Measurements from ENCODE around the gene FRY.

Gene FRY

DNA sequence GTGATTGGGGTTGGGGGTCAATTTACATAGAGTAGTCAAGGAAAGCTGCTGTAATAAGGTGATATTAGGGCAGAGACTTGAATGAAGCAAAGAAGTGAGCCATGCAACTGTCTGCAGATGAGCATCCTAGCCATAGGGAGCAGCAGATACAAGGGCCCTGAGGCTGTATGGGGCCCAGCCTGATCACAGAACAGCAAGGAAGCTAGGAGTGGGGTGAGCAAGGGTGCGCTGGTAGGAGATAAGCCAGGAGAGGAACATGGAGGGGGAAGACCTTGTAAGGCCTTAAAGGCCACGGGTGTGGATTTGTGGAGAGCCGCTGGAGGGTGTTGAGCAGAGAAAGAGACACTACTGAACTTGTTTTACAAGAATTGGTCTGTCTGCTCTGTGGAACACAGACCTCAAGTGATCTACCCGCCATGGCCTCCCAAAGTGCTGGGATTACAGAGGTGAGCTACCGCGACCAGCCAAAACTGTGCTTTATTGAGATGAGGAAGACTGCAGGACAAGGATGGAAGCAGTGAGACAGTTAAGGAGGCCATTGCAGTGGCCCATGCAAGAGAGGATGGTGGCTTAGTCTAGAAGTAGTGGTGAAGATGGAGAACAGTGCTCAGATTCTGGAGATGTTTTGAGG lies 190.6 kb downstream of the FRY start:
- no peak for DNase-seq (ENCODE audit: low spot score)

DNA sequence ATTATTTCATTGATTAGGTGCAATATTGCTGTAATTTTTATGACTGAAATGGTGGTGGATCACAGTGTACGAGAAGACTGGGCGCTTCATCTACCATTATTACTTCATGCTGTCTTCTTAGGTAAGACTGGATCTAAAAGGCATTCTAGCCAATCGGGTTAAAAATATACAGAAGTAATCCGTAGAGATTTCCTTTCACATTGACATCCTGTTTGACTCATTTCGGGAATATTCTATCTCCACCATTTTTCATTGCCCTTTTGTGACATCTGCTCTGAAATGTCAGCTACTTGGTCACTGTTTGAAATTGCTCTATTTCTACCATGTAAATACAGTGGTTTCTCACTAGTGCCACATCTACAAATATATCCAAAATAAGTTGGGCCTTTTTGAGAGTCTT lies 193.3 kb downstream of the FRY start:
- no peak for DNase-seq (ENCODE audit: low spot score)

DNA sequence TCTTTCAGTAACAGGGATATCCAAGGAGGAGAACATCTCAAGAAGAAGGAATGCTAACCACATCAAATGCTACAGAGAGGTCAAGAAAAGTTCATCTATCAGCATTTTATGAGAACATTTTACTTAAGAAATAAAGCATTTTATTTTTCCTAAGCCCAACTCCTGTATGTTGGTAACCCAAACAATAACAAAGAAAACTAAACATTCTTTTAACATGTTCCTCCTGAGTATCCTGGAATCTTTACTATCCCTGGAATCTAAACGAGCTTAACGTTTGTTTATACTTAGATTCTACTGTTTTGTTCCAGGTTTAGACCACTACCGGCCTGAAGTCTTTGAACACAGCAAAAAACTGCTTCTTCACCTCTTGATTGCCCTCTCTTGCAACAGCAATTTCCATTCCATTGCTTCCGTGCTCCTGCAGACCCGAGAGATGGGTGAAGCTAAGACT lies 193.9 kb downstream of the FRY start:
- DNase-seq (ENCODE audit: low spot score), result no peak

DNA sequence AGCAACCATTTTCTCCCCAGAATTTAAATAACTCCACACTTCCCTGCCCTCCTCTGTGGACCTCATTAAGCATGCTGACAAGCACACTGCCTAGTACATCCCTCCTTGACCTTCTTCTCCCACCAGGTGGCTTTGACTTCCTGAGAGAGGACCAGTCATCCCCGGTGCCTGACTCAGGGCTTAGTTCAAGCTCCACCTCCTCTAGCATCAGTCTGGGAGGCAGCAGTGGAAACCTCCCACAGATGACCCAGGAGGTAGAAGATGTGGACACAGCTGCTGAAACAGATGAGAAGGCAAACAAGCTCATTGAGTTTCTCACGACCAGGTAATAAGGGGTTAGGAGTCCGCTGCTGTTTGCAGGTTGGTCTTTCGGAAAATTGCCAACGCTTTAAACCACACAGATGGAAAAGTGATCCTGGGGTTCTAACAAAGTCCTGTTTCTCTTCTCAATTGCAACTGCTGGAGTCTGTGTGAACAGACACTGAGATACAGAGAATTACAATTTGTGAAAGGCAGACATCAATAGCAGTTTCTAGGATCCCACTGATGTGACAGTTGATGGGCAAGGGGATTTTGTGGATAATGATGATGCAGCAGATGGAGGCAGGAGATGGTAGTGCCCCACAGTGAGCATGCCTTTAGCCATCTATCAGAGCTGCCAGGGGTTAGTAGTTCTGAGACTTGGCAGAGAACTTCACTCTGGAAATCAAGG lies 196.9 kb downstream of the FRY start:
- no peak for DNase-seq (ENCODE audit: low spot score)

DNA sequence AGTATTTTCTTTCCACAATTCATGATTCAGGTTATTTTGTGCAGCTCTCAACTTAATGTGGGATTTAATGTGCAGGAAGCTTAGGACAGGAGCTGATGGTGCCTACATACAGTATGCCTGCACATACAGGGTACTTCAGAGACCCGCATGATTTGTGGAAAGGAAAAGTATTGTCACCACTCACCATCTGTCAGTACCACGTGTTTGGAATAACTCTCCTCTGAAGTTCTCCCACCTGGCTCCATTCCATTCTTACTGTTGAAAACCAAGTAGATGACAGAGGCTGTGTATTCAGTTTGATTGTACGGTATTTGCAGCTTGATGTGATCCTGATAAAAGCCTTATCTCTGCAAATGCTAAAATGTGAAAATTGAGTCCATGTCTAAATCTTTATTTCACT lies 197.9 kb downstream of the FRY start:
- DNase-seq (ENCODE audit: low spot score), result no peak

DNA sequence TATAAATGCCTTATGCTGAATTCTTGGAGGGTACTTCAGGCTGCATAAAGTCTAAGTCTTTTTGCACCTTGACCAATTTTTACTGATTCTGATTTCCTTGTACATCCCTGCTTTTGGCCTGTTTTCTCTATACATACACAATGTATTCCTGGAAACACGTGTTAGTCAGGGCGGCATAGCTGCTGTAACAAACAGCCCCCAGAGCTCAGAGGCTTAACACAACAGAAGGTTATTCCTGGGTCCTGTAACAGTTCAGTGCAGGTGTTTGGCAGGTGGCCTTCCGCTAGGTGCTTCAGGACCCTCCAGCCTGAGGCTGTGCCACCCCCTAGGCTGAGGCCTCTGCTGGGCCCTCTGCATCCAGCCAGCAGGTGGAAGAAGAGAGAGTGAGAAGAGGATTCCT lies 200.7 kb downstream of the FRY start:
- no peak for DNase-seq (ENCODE audit: low spot score)

DNA sequence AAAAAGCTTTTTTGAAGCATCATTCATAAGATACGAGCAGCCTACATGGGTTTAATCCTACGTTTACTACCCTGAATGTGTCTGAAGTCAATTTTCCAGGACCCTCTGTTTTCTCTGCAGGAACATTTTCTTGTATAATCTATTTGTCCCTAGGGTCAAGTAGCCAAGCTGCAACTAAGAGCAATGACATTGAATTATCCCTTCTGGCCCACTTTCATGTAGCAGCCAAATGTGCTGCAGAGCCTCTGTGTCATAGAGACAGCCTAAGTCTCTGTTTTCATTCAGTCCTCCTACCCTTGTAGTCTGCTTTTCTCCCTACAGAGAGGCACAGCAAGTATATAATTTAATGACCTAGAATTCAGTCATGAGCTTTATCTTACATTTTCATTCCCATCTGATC lies 201.5 kb downstream of the FRY start:
- DNase-seq (ENCODE audit: low spot score), result no peak

DNA sequence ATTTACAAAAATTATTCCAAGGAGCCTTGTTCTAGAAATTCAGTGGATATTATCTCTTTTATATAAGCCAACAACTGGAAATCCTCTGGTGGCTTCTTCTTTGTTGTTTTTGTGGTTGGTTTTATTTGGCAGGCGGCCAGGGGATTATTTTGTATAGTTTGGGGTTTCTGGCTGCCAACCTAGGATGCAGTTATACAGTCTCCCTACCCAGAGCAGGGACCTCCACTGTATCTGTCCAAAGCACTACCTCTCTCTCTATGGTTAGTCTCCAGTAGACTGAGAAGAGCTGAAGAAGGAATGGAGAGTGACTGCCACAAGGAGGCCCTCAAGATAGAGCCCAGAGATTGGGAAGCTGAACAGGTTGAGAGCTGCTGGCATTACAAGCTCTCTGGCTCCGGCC lies 203.3 kb downstream of the FRY start:
- peak; percentile 6 for DNase-seq (ENCODE audit: low spot score)

DNA sequence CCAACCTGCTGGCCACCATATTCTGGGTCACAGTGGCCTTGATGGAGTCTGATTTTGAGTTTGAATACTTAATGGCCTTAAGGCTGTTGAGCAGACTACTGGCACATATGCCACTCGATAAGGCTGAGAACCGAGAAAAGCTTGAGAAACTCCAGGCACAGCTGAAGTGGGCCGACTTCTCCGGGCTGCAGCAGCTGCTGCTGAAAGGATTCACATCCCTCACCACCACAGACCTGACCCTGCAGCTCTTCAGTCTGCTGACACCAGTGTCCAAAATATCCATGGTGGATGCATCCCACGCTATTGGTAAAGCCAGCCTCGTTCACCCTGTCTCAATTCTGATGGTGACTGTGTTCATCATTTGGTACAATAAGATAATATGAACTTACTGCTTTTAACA lies 206.1 kb downstream of the FRY start:
- DNase-seq (ENCODE audit: low spot score), result no peak

DNA sequence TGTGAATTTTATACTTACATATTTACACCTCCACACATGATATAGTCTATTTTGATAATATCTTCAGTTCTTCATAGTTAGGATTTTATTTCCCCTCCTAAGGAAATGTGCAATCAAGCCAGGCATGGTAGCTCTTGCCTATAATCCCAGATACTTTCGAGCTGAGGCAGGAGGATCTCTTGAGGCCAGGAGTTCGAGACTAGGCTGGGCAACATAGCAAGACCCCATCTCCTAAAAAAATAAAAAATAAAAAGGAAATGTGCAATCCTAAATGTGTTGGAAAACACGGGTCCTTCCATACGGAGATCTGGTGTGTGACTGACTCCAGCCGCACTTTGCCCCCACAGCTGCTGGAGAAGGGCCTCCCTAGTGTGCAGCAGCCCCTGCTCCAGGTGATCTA lies 212.1 kb downstream of the FRY start:
- DNase-seq (ENCODE audit: low spot score), result no peak

DNA sequence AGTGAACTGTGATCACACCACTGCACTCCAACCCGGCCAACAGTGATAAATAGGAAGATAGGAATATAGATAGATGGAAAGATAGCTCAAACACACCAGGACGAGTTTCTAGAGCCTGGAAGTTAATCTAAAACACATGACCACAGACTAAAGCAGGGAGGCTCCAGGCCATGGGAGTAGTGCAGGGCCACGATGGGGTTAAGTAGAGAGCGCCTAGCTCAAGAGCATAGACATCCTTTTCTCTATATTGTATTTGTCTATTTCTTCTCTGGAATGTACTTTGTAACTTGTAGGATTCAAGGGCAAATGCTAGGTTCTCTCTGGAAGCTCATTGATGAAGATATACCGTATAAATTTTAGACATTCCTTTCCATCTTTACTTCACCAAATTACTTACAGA lies 214.0 kb downstream of the FRY start:
- no peak for DNase-seq (ENCODE audit: low spot score)

DNA sequence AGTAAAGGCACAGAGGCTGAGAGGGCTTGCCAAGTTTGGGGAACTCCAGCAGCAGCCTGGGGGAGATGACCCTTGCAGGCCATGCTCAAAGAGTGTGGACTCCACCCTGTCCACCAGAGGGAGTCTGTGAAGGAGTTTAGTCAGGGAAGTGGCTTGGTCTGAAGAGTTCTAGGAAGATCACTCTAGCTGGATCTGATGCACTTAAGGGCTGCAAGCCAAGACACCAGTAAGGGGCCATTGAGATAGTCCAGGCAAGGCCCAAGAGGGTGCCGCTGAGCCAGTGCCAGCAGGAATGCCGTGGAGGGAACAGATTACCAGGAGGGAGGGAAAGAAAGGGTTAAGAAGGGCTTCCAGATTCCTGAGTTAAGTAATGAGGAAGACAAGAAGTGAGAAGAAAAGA lies 214.9 kb downstream of the FRY start:
- DNase-seq (ENCODE audit: low spot score), result peak; percentile 22

DNA sequence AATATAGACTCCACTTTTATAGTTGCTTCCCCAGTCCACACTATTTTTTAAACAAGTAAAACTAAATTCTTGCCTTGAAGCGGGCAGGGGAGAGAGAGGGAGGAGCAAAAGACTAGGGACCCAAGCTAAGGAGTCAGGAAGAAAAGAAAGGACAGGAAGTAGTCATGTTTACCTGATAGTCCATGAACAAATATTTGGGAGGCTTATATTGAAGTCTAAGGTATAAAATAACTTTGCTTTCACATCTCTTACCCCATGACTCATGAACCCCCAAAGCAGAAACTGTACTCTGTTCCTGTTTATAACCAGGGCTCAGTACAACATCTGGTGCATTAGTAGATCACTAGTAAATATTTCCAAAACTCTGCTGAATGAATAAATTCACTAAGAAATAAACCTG lies 216.3 kb downstream of the FRY start:
- DNase-seq (ENCODE audit: low spot score), result no peak

DNA sequence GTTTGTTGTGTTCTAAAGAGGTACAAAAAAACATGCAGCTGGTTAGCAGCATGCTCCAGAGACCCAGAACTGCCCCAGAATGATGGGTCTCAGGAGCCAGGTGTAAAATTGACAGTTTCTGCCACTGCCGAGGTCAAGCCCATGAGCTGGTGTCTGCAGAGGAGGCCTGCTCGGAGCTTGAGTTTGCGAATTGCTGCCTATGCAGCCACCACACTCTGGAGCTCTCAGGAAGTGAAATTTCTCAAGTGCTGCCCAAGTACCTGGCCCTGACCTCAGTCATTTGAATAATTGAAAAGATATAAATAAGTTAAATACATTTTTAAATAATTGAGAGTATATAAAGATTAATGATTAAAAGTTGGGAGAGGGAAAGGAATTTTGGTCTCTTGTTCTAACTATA lies 217.2 kb downstream of the FRY start:
- no peak for DNase-seq (ENCODE audit: low spot score)

DNA sequence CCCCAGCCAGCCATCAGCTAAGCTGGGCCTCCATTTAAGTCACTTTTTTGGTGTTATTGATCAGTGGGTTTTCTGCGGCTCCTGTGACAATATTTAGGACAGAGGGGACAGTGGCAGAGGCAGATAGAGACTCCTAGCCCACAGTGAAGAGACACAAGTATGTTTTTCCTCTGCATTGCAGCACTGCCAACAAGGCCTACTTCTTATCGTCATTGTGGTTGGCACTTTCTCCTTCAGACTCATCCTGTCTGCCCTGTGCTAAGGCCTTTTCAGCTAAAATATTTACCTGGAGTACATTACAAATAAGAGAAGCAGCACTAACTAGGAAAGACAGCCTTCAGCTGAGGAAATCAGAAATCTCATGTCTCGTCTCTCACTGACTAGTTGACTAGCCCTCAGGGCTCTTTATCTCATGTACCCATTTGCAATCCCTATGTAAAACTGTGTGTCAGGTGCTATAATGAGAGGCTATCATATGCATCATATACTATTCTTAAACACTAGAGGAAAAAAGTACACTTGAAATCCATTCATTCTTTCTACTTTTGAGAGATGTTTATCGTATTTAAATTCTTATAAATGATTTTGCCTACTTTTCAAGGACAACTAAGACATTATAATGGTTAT lies 221.4 kb downstream of the FRY start:
- no peak for DNase-seq (ENCODE audit: low spot score)

DNA sequence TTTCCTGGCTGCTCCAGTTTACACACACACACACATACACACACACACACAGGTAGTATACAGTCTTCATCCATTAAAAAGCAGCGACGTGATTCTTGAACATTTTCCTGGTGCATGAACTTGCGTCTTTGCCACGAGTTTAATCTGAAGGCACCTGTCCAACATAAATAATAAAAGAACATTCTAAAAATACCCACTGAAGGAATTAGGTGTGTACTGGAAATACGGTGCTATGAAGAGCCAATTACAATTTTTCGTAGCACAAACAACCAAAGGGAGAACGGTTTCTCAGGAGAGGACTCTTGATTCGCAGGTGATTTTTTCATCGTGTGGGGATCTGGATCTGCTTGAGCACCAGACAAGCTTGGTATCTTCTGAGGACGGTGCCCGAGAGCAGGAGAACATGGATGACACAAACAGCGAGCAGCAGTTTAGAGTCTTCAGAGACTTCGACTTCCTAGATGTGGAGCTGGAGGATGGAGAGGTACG lies 222.4 kb downstream of the FRY start:
- no peak for DNase-seq (ENCODE audit: low spot score)

DNA sequence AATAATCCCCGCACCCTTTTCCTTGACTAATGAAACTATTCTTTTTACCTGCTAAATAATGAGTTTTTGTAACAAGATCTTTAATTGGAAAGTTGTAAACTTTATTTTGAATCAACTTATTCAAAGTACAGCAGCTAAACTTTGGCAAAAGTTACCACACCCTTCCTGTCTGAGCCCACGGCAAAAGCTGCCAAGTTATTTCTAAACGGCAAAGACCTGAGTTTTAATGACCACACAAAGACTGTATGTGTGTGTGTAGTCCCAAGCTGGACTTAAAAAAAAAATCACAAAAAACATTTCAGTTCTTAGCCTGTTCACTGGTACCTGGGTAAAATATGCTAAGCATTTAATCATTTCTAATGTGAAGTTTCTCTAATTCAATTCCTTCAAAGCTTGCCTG lies 222.8 kb downstream of the FRY start:
- DNase-seq (ENCODE audit: low spot score), result no peak

DNA sequence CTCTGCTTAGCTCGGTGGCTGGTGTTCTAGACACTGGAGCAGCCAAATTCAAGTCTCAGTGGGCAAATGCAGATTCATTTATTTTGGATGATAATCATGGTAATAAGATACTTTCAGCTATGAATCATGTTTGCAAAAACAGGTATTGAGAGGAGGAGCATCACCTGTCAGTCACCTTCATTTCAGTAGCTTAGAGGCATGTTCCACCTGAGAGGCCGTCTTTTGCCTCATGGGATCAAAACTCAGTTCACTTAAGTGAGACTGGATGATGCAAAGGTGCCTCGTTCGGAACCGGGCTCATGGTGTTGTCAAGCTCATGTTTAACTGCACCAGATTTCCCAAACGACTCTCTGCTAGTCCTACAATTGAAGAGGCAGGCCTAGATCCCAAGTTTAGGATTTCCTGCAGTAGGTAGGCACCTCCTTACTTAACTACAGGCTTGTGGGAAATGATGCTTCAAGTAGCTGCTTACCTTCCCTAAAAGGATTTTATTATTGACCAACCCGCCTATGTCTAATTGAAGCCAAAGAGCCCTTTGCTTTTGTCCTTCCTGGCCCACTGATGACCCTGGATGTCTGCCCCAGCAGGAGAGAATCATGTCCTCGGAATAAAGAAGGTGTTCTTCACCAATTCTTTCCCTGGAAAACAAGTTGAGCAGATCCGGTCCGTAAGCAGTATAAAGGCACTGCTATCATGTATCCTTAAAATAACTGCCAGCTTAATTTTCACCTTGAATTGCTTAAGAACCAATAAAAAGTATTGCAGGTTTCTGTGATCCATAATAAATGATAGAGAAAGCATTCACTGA lies 223.5 kb downstream of the FRY start:
- no peak for DNase-seq (ENCODE audit: low spot score)

DNA sequence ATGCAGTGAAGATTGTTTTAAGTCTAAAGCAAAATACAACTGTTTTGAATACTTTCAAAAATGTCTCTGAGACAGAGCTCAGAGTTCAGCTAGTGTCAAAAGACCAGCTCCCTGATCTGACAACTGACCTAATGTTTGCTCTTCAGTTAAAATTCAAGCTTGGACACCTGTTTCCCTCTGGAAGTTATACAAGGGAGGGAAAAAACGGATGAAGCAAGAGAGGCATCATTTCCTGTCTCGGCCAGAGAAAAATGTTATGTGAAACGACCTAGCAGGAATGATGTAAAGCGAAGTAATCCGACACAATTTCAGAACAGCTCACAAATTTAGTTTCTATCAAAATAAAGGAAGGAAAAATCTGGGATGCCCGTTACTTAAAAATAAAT lies 224.1 kb downstream of the FRY start:
- no peak for DNase-seq (ENCODE audit: low spot score)

DNA sequence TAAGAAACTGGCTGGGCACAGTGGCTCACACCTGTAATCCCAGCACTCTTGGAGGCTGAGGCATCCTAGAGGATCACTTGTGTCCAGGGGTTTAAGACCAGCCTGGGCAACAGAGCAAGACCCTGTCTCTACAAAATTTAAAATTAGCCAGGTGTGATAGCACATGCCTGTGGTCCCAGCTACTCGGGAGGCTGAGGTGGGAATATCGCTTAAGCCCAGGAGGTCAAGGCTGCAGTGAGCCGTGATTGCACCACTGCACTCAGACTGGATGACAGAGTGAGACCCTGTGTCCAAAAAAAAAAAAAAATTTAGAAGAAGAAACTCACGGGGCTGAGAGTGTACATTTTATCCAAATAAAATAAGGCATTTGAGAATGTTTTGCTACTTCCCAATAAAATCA lies 224.7 kb downstream of the FRY start:
- no peak for DNase-seq (ENCODE audit: low spot score)

DNA sequence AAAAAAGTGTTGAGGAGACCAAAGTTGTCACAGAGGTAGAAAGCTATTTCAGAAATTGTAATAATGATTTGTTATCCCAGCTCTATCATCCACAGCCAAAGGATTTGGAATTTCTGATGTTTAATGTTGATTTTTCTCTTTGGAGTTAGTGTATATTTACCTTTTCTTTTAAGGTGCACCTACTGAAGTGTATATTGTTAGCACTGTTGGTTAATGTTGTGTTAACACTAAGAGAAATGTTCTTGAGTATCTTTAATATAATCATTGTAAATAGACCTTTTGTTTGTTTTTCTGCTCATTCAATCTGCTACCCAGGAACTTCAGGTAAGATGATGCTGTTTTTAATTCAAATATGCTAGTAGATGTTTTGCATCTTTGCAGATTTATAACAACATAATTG lies 226.1 kb downstream of the FRY start:
- DNase-seq (ENCODE audit: low spot score), result no peak

DNA sequence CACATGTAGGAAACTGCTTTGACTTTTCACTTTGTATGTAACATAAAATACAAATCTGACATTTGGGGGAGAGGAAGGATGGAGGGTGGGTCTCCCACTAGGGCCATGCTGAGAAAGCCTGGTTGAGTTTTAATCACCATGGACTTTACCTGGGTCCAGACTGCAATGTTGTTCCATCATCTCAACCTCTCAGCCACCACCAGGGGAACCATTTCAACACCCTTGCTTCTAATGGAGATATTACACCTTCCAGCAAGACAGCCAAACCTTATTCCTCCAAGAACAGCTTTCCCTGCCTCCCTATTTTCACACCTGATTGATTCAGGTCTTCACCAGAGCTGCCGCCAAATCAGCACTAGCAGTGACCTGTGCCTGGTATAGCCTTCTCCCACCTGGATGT lies 227.5 kb downstream of the FRY start:
- DNase-seq (ENCODE audit: low spot score), result no peak

DNA sequence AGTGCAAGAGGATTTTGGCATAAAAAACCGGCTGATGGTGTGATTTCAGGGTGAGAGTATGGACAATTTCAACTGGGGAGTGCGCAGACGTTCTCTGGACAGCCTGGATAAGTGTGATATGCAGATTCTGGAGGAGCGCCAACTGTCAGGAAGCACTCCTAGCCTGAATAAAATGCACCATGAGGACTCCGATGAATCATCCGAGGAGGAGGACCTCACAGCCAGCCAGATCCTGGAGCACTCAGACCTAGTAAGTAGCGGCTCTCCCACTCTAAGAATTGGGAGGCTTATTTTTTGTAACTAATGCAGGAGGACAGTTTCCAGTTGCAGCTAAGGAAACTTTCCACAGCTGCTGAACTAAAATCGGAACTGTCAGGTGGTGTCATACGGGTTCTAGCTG lies 230.0 kb downstream of the FRY start:
- no peak for DNase-seq (ENCODE audit: low spot score)

Measured in CD4-positive, alpha-beta T cell treated with Interleukin-2 at 100 ng/mL for 4 hours (primary cell).